ENCODE measurements around the gene TFAP2E.

The TFAP2E gene

DNA sequence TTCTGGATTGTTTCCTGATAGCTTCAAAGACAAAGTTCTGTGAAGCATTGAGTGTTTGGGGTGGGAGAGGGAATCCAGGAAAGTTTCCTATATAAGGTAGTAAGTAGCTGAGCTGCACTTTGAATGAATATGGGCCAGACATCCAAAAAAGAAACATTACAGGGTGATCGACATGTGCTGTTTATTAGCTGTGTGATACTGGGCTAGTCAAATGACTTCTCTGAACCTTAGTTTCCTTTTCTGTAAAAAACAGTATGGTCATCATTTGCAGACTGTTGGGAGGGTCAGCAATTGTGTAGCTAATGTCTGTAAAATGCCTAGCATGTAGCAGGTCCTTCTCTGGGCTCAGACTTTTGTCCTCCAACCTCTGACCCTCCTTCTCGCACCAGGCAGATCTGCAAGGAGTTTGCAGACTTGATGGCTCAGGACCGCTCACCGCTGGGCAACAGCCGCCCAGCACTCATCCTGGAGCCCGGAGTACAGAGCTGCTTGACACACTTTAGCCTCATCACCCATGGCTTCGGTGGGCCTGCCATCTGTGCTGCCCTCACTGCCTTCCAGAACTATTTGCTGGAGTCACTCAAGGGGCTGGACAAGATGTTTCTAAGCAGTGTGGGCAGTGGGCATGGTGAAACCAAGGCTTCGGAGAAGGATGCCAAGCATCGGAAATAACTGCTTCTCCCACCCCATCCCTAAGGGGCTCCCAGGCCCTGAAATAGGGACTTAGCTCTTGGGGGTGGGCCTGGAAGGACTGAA is 21.1 kb downstream of the TFAP2E start:
- Histone ChIP-seq H3K9me3 (ENCODE audit: control insufficient read depth, low read length) (no peaks in the 10 kb centered on the region), H3K27me3 (ENCODE audit: control insufficient read depth, insufficient read depth, low read length) (no peaks in the 10 kb centered on the region), H3K4me3 (ENCODE audit: low read depth, low read length) (no peak overlapping the region), H3K4me2 (ENCODE audit: low read length) (no peak overlapping the region), H3K4me1 (no peaks in the 10 kb centered on the region), H3K36me3 (ENCODE audit: control insufficient read depth, insufficient read depth, low read length) (no peaks in the 10 kb centered on the region), H3K9ac (no peak overlapping the region), H3K27ac (no peak overlapping the region), H2AFZ (no peak overlapping the region), H3K79me2 (no peaks in the 10 kb centered on the region)
- TF ChIP-seq, protein P1, sequence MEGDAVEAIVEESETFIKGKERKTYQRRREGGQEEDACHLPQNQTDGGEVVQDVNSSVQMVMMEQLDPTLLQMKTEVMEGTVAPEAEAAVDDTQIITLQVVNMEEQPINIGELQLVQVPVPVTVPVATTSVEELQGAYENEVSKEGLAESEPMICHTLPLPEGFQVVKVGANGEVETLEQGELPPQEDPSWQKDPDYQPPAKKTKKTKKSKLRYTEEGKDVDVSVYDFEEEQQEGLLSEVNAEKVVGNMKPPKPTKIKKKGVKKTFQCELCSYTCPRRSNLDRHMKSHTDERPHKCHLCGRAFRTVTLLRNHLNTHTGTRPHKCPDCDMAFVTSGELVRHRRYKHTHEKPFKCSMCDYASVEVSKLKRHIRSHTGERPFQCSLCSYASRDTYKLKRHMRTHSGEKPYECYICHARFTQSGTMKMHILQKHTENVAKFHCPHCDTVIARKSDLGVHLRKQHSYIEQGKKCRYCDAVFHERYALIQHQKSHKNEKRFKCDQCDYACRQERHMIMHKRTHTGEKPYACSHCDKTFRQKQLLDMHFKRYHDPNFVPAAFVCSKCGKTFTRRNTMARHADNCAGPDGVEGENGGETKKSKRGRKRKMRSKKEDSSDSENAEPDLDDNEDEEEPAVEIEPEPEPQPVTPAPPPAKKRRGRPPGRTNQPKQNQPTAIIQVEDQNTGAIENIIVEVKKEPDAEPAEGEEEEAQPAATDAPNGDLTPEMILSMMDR (IDR thresholded peaks at IDR 0.05): no peak

DNA sequence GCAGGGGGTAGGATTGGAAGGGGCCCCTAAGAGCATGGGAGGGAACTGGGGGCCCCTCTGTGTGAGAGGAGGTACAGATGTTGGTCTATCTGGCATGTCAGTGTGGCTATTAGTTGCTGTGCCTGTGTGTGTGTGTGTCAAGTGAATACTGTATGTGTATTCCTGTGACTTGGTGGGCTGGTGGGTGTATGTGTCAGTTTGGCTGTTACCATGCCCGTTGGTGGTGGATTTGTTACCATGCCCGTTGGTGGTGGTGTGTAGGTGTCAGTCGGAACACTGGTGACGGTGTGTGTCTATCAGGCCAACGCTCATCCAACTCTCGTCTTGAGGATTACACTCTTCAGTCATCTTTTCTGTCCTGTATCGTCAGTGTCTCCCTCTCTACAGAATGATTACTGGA is 22.6 kb downstream of the TFAP2E start:
- H3K27me3 ChIP-seq (ENCODE audit: control insufficient read depth, insufficient read depth, low read length): no peaks in the 10 kb centered on the region
- H3K4me2 ChIP-seq (ENCODE audit: low read length): no peak overlapping the region
- H3K4me1 ChIP-seq: no peaks in the 10 kb centered on the region
- no peak overlapping the region for H2AFZ ChIP-seq
- no peak overlapping the region for H3K9ac ChIP-seq
- no peaks in the 10 kb centered on the region for H3K9me3 ChIP-seq (ENCODE audit: control insufficient read depth, low read length)
- H3K79me2 ChIP-seq: no peaks in the 10 kb centered on the region
- H3K36me3 ChIP-seq (ENCODE audit: control insufficient read depth, insufficient read depth, low read length): no peaks in the 10 kb centered on the region
- H3K4me3 ChIP-seq (ENCODE audit: low read depth, low read length): no peak overlapping the region
- H3K27ac ChIP-seq: no peak overlapping the region
- TF ChIP-seq, protein P1 (IDR thresholded peaks at IDR 0.05): no peak

DNA sequence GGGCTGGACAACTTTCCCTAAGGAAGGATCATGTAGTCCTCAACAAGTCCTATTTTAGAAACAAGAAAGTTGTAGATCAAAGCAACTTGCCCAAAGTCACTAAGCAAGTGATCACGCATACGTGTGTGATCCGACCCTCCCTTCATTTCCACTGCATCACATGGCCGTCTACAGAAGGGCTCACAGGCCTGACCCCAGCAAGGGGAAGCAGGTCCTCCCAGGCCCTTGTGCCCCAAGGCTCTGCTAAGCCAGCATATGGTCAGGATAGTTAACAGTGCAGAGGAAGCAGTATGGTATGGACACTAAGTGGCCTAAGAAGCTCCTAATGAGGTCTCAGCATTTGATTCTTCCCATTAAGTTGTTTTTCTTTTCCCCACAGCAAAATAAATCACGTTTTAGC is 24.8 kb downstream of the TFAP2E start:
- no peak overlapping the region for H2AFZ ChIP-seq
- H3K27me3 ChIP-seq (ENCODE audit: control insufficient read depth, insufficient read depth, low read length): no peaks in the 10 kb centered on the region
- H3K4me3 ChIP-seq (ENCODE audit: low read depth, low read length): no peak overlapping the region
- H3K4me1 ChIP-seq: no peaks in the 10 kb centered on the region
- H3K79me2 ChIP-seq: no peaks in the 10 kb centered on the region
- H3K9ac ChIP-seq: no peak overlapping the region
- no peak overlapping the region for H3K4me2 ChIP-seq (ENCODE audit: low read length)
- no peak overlapping the region for H3K27ac ChIP-seq
- TF ChIP-seq, protein P1 (IDR thresholded peaks at IDR 0.05): no peak
- H3K36me3 ChIP-seq (ENCODE audit: control insufficient read depth, insufficient read depth, low read length): no peaks in the 10 kb centered on the region
- H3K9me3 ChIP-seq (ENCODE audit: control insufficient read depth, low read length): no peaks in the 10 kb centered on the region

DNA sequence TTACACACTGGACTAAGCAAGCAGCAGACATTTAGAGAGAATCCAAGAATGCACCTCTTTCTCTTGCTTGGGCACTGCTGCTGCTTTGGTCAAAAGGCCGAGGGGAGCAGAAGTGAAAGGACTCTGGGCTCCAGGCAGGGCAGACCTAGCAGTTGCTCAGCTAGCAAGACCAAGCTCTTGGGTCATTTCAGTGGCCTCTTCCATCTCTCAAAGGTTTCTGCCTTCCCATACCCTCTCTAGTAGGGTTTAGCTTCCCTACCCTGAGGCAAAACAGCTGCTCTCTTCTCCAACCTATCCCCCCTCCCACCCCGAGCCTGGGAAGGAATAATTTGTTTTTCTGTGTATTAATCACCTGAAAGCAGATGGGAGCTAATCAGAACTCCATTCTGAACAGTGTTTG is 25.8 kb downstream of the TFAP2E start:
- Histone ChIP-seq H3K79me2 (no peaks in the 10 kb centered on the region), H3K4me2 (ENCODE audit: low read length) (no peak overlapping the region), H3K9me3 (ENCODE audit: control insufficient read depth, low read length) (no peaks in the 10 kb centered on the region), H3K9ac (no peak overlapping the region), H3K27me3 (ENCODE audit: control insufficient read depth, insufficient read depth, low read length) (no peaks in the 10 kb centered on the region), H3K27ac (no peak overlapping the region), H3K36me3 (ENCODE audit: control insufficient read depth, insufficient read depth, low read length) (no peaks in the 10 kb centered on the region), H3K4me1 (no peaks in the 10 kb centered on the region), H3K4me3 (ENCODE audit: low read depth, low read length) (no peak overlapping the region), H2AFZ (no peak overlapping the region)
- TF ChIP-seq, protein P1 (IDR thresholded peaks at IDR 0.05): no peak

DNA sequence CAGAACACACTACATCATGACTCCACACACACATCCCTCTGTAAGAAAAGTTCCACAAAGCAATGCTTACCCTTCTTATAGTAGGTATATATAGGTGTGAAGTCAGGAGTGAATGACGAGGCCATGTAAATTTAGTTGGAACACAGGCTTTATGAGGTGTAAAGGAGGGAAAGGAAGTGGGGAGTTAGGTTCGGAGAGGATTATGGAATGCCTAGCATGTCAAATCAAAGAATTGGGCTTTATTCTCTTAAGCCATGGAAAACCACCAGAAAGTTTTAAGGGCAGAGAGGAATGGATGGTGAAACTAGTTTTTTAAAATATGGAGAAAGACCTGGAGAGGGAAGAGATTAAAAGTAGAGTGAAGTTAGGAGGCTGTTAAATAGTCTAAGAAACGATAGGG is 26.3 kb downstream of the TFAP2E start:
- TF ChIP-seq, protein P1 (IDR thresholded peaks at IDR 0.05): no peak
- Histone ChIP-seq H3K27ac (no peak overlapping the region), H3K4me3 (ENCODE audit: low read depth, low read length) (no peak overlapping the region), H3K27me3 (ENCODE audit: control insufficient read depth, insufficient read depth, low read length) (no peaks in the 10 kb centered on the region), H3K4me1 (no peaks in the 10 kb centered on the region), H3K9me3 (ENCODE audit: control insufficient read depth, low read length) (no peaks in the 10 kb centered on the region), H3K79me2 (no peaks in the 10 kb centered on the region), H3K9ac (no peak overlapping the region), H3K36me3 (ENCODE audit: control insufficient read depth, insufficient read depth, low read length) (no peaks in the 10 kb centered on the region), H2AFZ (no peak overlapping the region), H3K4me2 (ENCODE audit: low read length) (no peak overlapping the region)
